Measurements from ENCODE around the gene RIOX2.
"Not testable (repeated sequence)": the region's sequence is repeated elsewhere in the genome, so short reads cannot be mapped to it uniquely, and the experiment has no call there.

Gene RIOX2

GRCh38 chr3:98012979-98013378, 40.7 kb upstream of the RIOX2 start:
- Mint-ChIP-seq H3K36me3 (ENCODE audit: low read depth) (no peaks in the 10 kb centered on the region), H3K9me3 (peaks cover 16% of the 10 kb centered on the region), H3K27ac (no peak overlapping the region), H3K4me3 (no peak overlapping the region), H3K4me1 (peaks cover 14% of the 10 kb centered on the region), H3K27me3 (ENCODE audit: low read depth, poor library complexity) (peaks cover 5% of the 10 kb centered on the region)
- TF ChIP-seq CTCF (IDR thresholded peaks at IDR 0.05), result no peak
- DNase-seq, result no peak

GRCh38 chr3:98010883-98011449, 38.7 kb upstream of the RIOX2 start:
- DNase-seq; H3K27ac Mint-ChIP-seq; H3K4me3 Mint-ChIP-seq; H3K36me3 Mint-ChIP-seq (ENCODE audit: low read depth): not testable (repeated sequence)
- Mint-ChIP-seq H3K4me1 (peaks cover 14% of the 10 kb centered on the region), H3K9me3 (peaks cover 16% of the 10 kb centered on the region), H3K27me3 (ENCODE audit: low read depth, poor library complexity) (peaks cover 14% of the 10 kb centered on the region)

GRCh38 chr3:98010194-98010882, 38.1 kb upstream of the RIOX2 start:
- H3K4me3 Mint-ChIP-seq, result no peak overlapping the region
- DNase-seq, result peak; percentile 33
- no peak overlapping the region for H3K27ac Mint-ChIP-seq
- peaks cover 16% of the 10 kb centered on the region for H3K9me3 Mint-ChIP-seq
- H3K4me1 Mint-ChIP-seq, result peaks cover 14% of the 10 kb centered on the region
- H3K36me3 Mint-ChIP-seq (ENCODE audit: low read depth), result no peaks in the 10 kb centered on the region
- peaks cover 14% of the 10 kb centered on the region for H3K27me3 Mint-ChIP-seq (ENCODE audit: low read depth, poor library complexity)
- TF ChIP-seq CTCF (IDR thresholded peaks at IDR 0.05), result no peak

- DNase-seq, result no peak
Observed at GRCh38 chr3:98008855-98009254, 36.6 kb upstream of the RIOX2 start.

GRCh38 chr3:98005438-98005837, 33.2 kb upstream of the RIOX2 start:
- Mint-ChIP-seq H3K27ac (no peak overlapping the region), H3K9me3 (peaks cover 3% of the 10 kb centered on the region), H3K36me3 (ENCODE audit: low read depth) (no peaks in the 10 kb centered on the region), H3K4me1 (peaks cover 11% of the 10 kb centered on the region), H3K4me3 (no peak overlapping the region), H3K27me3 (ENCODE audit: low read depth, poor library complexity) (peaks cover 19% of the 10 kb centered on the region)
- no peak for TF ChIP-seq CTCF (IDR thresholded peaks at IDR 0.05)
- no peak for DNase-seq

More at GRCh38 chr3:98008855-98009254, 36.6 kb upstream of the RIOX2 start:
- TF ChIP-seq CTCF (IDR thresholded peaks at IDR 0.05), result no peak
- H3K9me3 Mint-ChIP-seq, result peaks cover 16% of the 10 kb centered on the region
- no peaks in the 10 kb centered on the region for H3K36me3 Mint-ChIP-seq (ENCODE audit: low read depth)
- H3K4me3 Mint-ChIP-seq, result no peak overlapping the region
- H3K27me3 Mint-ChIP-seq (ENCODE audit: low read depth, poor library complexity), result peaks cover 14% of the 10 kb centered on the region
- peaks cover 13% of the 10 kb centered on the region for H3K4me1 Mint-ChIP-seq
- no peak overlapping the region for H3K27ac Mint-ChIP-seq

GRCh38 chr3:98004721-98005120, 32.5 kb upstream of the RIOX2 start:
- no peak overlapping the region for H3K27ac Mint-ChIP-seq
- no peaks in the 10 kb centered on the region for H3K36me3 Mint-ChIP-seq (ENCODE audit: low read depth)
- peaks cover 6% of the 10 kb centered on the region for H3K4me1 Mint-ChIP-seq
- H3K27me3 Mint-ChIP-seq (ENCODE audit: low read depth, poor library complexity), result peaks cover 19% of the 10 kb centered on the region
- no peak overlapping the region for H3K4me3 Mint-ChIP-seq
- no peaks in the 10 kb centered on the region for H3K9me3 Mint-ChIP-seq
- DNase-seq, result no peak
- no peak for TF ChIP-seq CTCF (IDR thresholded peaks at IDR 0.05)
